HL-60 (cell line): ENCODE measurements around the gene DBI.

ENCODE experiments used
- DNase-seq, 2 experiments: peaks; one replicate each; pipeline ENCODE4 v3.0.0-alpha.2; 2010 to 2020; ENCODE audit warnings: low read depth in 1 of 2, low spot score in 1 of 2
- H3K27ac ChIP-seq: fragments of 250-450 bp; sonication (Bioruptor Pico); replicated peaks from 2 replicates; pipeline ENCODE4 v1.5.1; 2020; ENCODE audit warnings: mild to moderate bottlenecking, moderate library complexity
- H3K27me3 ChIP-seq: fragments of 250-450 bp; sonication (Bioruptor Pico); 2 replicates; pipeline ENCODE4 v1.5.1; 2021; ENCODE audit warnings: mild to moderate bottlenecking, moderate library complexity; ENCODE audit not compliant: insufficient read depth, poor library complexity, severe bottlenecking
- H3K4me3 ChIP-seq: replicated peaks from 2 replicates; pipeline ENCODE4 v1.5.1; 2011; ENCODE audit warnings: mild to moderate bottlenecking, control low read depth, low read length; ENCODE audit not compliant: insufficient read depth
- GABPA ChIP-seq: IDR thresholded peaks from 2 replicates; pipeline ENCODE4 v1.6.1; 2012; ENCODE audit warnings: low read depth
- POLR2AphosphoS5 ChIP-seq: IDR thresholded peaks from 2 replicates; pipeline ENCODE4 v1.6.1; 2012; ENCODE audit warnings: low read depth
- SPI1 ChIP-seq: IDR thresholded peaks from 2 replicates; pipeline ENCODE4 v1.6.1; 2012; ENCODE audit warnings: low read depth, mild to moderate bottlenecking, borderline replicate concordance
- TF ChIP-seq, protein P1 (sequence below): IDR thresholded peaks from one replicate; pipeline ENCODE4 v1.5.1; 2011; ENCODE audit warnings: low read length, control low read depth, inconsistent platforms; ENCODE audit not compliant: insufficient read depth
- TF ChIP-seq, protein P2 (sequence below): IDR thresholded peaks from 2 replicates; pipeline ENCODE4 v1.6.1; 2012; ENCODE audit warnings: low read depth; ENCODE audit not compliant: insufficient replicate concordance

The DBI gene

DNA sequence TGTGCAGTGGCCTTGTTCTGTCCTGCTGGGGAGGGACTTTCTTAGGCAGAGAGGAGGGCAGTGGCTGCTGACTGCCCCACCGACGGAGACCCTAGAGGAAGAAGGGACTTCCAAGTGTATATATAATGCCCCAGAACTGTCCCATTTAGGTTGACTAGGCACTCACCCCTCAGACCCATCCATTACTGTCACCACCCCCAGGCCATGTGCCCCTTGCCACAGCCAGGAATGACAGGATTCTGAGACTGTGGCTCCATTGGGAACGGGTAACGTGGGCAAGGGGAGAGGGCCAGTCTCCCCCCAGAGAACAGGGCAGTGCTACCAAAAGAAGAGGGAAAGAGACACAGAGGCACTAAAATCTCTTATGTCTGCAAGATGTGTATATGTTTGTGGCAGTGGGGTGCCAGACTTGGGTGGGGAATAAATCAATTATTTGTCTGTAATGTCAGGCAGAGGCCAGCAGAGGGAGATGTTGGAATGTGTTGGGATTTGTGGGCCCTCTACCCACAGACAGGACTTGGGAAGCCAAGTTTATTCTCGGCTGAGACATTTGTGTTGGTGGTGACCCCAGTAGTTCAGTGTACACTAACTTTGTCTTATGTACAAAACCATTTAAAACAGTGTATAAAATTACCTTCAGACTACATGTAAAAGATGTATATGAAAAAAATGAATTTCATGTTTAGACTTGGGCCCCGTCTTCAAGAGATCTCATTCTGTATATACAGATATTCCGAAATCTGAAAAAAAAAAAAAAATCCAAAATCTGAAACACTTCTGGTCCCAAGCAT lies 40.8 kb downstream of the DBI start:
- peak in 1 of 2 experiments; percentile 52 for DNase-seq
- TF ChIP-seq, protein P1, sequence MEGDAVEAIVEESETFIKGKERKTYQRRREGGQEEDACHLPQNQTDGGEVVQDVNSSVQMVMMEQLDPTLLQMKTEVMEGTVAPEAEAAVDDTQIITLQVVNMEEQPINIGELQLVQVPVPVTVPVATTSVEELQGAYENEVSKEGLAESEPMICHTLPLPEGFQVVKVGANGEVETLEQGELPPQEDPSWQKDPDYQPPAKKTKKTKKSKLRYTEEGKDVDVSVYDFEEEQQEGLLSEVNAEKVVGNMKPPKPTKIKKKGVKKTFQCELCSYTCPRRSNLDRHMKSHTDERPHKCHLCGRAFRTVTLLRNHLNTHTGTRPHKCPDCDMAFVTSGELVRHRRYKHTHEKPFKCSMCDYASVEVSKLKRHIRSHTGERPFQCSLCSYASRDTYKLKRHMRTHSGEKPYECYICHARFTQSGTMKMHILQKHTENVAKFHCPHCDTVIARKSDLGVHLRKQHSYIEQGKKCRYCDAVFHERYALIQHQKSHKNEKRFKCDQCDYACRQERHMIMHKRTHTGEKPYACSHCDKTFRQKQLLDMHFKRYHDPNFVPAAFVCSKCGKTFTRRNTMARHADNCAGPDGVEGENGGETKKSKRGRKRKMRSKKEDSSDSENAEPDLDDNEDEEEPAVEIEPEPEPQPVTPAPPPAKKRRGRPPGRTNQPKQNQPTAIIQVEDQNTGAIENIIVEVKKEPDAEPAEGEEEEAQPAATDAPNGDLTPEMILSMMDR, result peak; percentile 55
- TF ChIP-seq SPI1, result no peak

DNA sequence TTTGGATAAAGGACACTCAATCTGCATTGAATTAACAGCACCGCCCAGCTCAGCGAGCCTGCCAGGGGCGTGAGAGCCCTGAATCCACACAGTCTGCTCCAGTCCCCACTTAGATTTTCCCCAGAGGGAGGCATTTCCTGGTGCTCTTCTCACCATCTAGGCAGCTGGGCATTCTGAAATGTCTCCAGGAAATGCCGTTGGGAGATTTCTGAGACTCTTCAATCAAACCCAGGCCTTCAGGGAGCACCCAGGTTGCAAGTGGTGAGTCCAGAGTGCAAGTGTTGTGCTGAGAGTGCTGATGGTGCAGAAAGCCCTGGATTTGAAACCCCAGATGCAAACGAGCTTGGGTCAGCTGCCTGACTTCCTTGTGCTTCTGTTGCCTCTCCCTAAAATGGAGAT lies 41.4 kb downstream of the DBI start:
- no peak for TF ChIP-seq SPI1
- TF ChIP-seq GABPA, result no peak
- TF ChIP-seq, protein P1, result no peak
- TF ChIP-seq, protein P2, sequence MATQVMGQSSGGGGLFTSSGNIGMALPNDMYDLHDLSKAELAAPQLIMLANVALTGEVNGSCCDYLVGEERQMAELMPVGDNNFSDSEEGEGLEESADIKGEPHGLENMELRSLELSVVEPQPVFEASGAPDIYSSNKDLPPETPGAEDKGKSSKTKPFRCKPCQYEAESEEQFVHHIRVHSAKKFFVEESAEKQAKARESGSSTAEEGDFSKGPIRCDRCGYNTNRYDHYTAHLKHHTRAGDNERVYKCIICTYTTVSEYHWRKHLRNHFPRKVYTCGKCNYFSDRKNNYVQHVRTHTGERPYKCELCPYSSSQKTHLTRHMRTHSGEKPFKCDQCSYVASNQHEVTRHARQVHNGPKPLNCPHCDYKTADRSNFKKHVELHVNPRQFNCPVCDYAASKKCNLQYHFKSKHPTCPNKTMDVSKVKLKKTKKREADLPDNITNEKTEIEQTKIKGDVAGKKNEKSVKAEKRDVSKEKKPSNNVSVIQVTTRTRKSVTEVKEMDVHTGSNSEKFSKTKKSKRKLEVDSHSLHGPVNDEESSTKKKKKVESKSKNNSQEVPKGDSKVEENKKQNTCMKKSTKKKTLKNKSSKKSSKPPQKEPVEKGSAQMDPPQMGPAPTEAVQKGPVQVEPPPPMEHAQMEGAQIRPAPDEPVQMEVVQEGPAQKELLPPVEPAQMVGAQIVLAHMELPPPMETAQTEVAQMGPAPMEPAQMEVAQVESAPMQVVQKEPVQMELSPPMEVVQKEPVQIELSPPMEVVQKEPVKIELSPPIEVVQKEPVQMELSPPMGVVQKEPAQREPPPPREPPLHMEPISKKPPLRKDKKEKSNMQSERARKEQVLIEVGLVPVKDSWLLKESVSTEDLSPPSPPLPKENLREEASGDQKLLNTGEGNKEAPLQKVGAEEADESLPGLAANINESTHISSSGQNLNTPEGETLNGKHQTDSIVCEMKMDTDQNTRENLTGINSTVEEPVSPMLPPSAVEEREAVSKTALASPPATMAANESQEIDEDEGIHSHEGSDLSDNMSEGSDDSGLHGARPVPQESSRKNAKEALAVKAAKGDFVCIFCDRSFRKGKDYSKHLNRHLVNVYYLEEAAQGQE, result no peak
- no peak for TF ChIP-seq POLR2AphosphoS5
- H3K4me3 ChIP-seq, result no peak overlapping the region
- no peak overlapping the region for H3K27ac ChIP-seq
- H3K27me3 ChIP-seq, result no peaks in the 10 kb centered on the region
- no peak for DNase-seq

More for the DNA sequence above, 40.8 kb downstream of the DBI start:
- Histone ChIP-seq H3K27me3 (no peaks in the 10 kb centered on the region), H3K4me3 (no peak overlapping the region), H3K27ac (no peak overlapping the region)

DNA sequence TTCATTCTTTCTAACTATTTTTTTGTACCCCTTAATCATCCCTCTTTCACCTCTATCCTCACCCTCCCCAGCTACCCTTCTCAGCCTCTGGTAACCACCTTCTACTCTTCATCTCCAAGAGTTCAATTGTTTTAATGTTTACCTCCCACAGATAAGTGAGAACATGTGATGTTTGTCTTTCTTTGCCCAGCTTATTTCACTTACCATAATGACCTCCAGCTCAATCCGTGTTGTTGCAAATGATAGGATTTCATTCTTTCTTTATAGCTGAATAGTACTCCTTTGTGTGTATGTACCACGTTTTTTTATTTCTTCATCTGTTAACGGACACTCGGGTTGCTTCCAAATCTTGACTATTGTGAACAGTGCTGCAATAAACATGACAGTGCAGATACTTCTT lies 42.7 kb downstream of the DBI start:
- no peak for DNase-seq
- H3K27ac ChIP-seq, result no peak overlapping the region
- H3K27me3 ChIP-seq, result no peaks in the 10 kb centered on the region
- TF ChIP-seq POLR2AphosphoS5, result no peak
- TF ChIP-seq GABPA, result no peak
- TF ChIP-seq, protein P1, result no peak
- TF ChIP-seq SPI1, result no peak
- H3K4me3 ChIP-seq, result no peak overlapping the region

DNA sequence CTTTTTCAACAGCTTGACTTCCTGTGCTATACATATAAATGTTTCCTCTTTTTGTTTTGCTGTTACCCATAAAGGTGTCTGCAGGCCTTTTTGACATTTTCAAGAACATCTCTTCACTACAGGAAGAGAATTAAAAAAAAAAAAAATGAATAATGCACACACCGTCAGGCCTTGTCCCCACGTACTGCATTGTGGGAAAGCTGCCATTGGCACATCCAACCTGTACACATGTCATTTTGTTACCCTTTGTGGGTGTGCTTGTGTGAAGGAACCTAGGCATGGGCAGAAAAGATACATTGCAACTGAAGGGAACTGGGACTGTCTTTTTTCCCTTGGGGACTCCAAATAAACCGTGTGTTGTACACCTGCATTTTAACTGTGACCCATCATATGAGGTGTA lies 48.1 kb downstream of the DBI start:
- H3K27me3 ChIP-seq, result no peaks in the 10 kb centered on the region
- no peak overlapping the region for H3K27ac ChIP-seq
- no peak overlapping the region for H3K4me3 ChIP-seq
- DNase-seq, result no peak
- TF ChIP-seq SPI1 (no peak), POLR2AphosphoS5 (no peak), GABPA (no peak)
- TF ChIP-seq, protein P2, result no peak
- TF ChIP-seq, protein P1, result no peak
